GM19351 (cell line): ENCODE data around the gene ARL13B.
"Not testable (repeated sequence)": the region's sequence is repeated elsewhere in the genome, so short reads cannot be mapped to it uniquely, and the experiment has no call there.

Source experiments
- ATAC-seq: cut with Tn5 transposase; IDR thresholded peaks from one replicate; pipeline ENCODE4 v1.9.1; 2021; ENCODE audit warnings: mild to moderate bottlenecking, moderate library complexity; ENCODE audit not compliant: unreplicated experiment

ARL13B gene

GRCh38 chr3:93979850-93980676 lies at the start of gene ARL13B:
ARL13B (plus strand) TSS chr3:93980155; CDS start chr3:93980424, 269 bp downstream.
- ATAC-seq, result peak; percentile 99

GRCh38 chr3:93931597-93932229 lies 48.2 kb upstream of the ARL13B start:
- no peak for ATAC-seq

- ATAC-seq, result no peak
These were observed 45.4 kb upstream of the ARL13B start for GRCh38 chr3:93934366-93935046.

- no peak for ATAC-seq
These were observed 43.4 kb upstream of the ARL13B start for GRCh38 chr3:93936549-93936948.

- ATAC-seq, result not testable (repeated sequence)
These were observed 42.5 kb upstream of the ARL13B start for GRCh38 chr3:93937485-93937884.

- not testable (repeated sequence) for ATAC-seq
These were observed 30.0 kb upstream of the ARL13B start for GRCh38 chr3:93949958-93950357.

GRCh38 chr3:93961026-93961425 lies 18.9 kb upstream of the ARL13B start:
- no peak for ATAC-seq

GRCh38 chr3:93961489-93961888 lies 18.5 kb upstream of the ARL13B start:
- ATAC-seq, result no peak

GRCh38 chr3:93962798-93963197 lies 17.2 kb upstream of the ARL13B start:
- ATAC-seq, result no peak

- not testable (repeated sequence) for ATAC-seq
These were observed 14.8 kb upstream of the ARL13B start for GRCh38 chr3:93965106-93965505.

- ATAC-seq, result no peak
These were observed 10.5 kb upstream of the ARL13B start for GRCh38 chr3:93969443-93969842.

GRCh38 chr3:93969997-93970396 lies 10.0 kb upstream of the ARL13B start:
- no peak for ATAC-seq

- ATAC-seq, result peak; percentile 89
These were observed 6.5 kb upstream of the ARL13B start, which contains the start of gene PROS1 for GRCh38 chr3:93973131-93974126. PROS1 (minus strand) TSS chr3:93973896; CDS start chr3:93973749, 147 bp downstream.

- ATAC-seq, result no peak
These were observed 1.7 kb downstream of the ARL13B start for GRCh38 chr3:93981649-93982048.

- ATAC-seq, result no peak
These were observed 3.5 kb downstream of the ARL13B start for GRCh38 chr3:93983408-93983807.

GRCh38 chr3:93984618-93985017 lies 4.7 kb downstream of the ARL13B start:
- ATAC-seq, result no peak

GRCh38 chr3:93988283-93988682 lies 8.3 kb downstream of the ARL13B start:
- ATAC-seq, result no peak

- no peak for ATAC-seq
These were observed 8.8 kb downstream of the ARL13B start for GRCh38 chr3:93988764-93989163.

- ATAC-seq, result no peak
These were observed 9.3 kb downstream of the ARL13B start for GRCh38 chr3:93989241-93989640.

- ATAC-seq, result no peak
These were observed 11.7 kb downstream of the ARL13B start for GRCh38 chr3:93991631-93992030.
